ENCODE results near the gene MAP3K15. TPM values are rescaled to one million over a fixed set of nuclear protein-coding genes. Genes with fewer than 3 reads are reported as not detected.
A peak's percentile ranks its signal among the peaks of the same experiment; 100 is the strongest.

Gene MAP3K15
- total RNA-seq, 1 experiment from 2014 or later, result 0.06 TPM

- peaks cover 4% of the 10 kb centered on the region for H3K36me3 ChIP-seq (ENCODE audit: insufficient read depth, low read length, poor library complexity, severe bottlenecking)
- H3K4me1 ChIP-seq (ENCODE audit: insufficient read depth, low read length, poor library complexity, severe bottlenecking), result peaks cover 8% of the 10 kb centered on the region
- TF ChIP-seq CTCF (conservative IDR thresholded peaks at IDR 0.05; ENCODE audit: low read depth, low read length), result no peak
- no peak for TF ChIP-seq EZH2 (IDR thresholded peaks at IDR 0.05; ENCODE audit: borderline replicate concordance, low read depth, low read length, poor library complexity, severe bottlenecking)
- peak within 1 kb of the TSS; percentile 86 for H3K4me3 ChIP-seq (ENCODE audit: low read depth, low read length, poor library complexity, severe bottlenecking)
- intact Hi-C loops (cut with micrococcal nuclease; ENCODE audit: unreplicated experiment), result no loop called here
- peak within 1 kb of the TSS; percentile 80 for H3K27ac ChIP-seq (ENCODE audit: low read depth, low read length, poor library complexity, severe bottlenecking)
- POLR2A ChIA-PET (ENCODE audit: low non-redundant PET), result no interaction called here
- BruUV-seq (replicated peaks), result no TSS peak
- DNase-seq (ENCODE audit: low spot score), result peak; percentile 94
- CTCF ChIA-PET, result no interaction called here
- no peaks in the 10 kb centered on the region for H3K27me3 ChIP-seq (replicated peaks; ENCODE audit: insufficient read depth, low read depth, low read length, poor library complexity)
- H3K9me3 ChIP-seq (ENCODE audit: low read depth, low read length, poor library complexity, severe bottlenecking), result no peaks in the 10 kb centered on the region
Observed at GRCh38 chrX:19343535-19344408, 171.5 kb downstream of the MAP3K15 start, which contains the start of gene PDHA1. TSS of gene PDHA1 (plus strand) at chrX:19343927. CDS start at chrX:19344038, 111 bp downstream.

GRCh38 chrX:19343085-19343534 is 172.2 kb downstream of the MAP3K15 start:
- CTCF ChIA-PET, result no interaction called here
- POLR2A ChIA-PET (ENCODE audit: low non-redundant PET), result no interaction called here
- no peak for DNase-seq (ENCODE audit: low spot score)
- Histone ChIP-seq H3K4me1 (ENCODE audit: insufficient read depth, low read length, poor library complexity, severe bottlenecking) (peaks cover 8% of the 10 kb centered on the region), H3K36me3 (ENCODE audit: insufficient read depth, low read length, poor library complexity, severe bottlenecking) (peaks cover 1% of the 10 kb centered on the region), H3K4me3 (ENCODE audit: low read depth, low read length, poor library complexity, severe bottlenecking) (peak overlapping the region; percentile 86), H3K9me3 (ENCODE audit: low read depth, low read length, poor library complexity, severe bottlenecking) (no peaks in the 10 kb centered on the region), H3K27me3 (replicated peaks; ENCODE audit: insufficient read depth, low read depth, low read length, poor library complexity) (no peaks in the 10 kb centered on the region), H3K27ac (ENCODE audit: low read depth, low read length, poor library complexity, severe bottlenecking) (peak overlapping the region; percentile 29)
- intact Hi-C loops (cut with micrococcal nuclease; ENCODE audit: unreplicated experiment), result no loop called here
- TF ChIP-seq CTCF (conservative IDR thresholded peaks at IDR 0.05; ENCODE audit: low read depth, low read length) (no peak), EZH2 (IDR thresholded peaks at IDR 0.05; ENCODE audit: borderline replicate concordance, low read depth, low read length, poor library complexity, severe bottlenecking) (no peak)
- BruUV-seq (replicated peaks), result no TSS peak

- Histone ChIP-seq H3K9me3 (ENCODE audit: low read depth, low read length, poor library complexity, severe bottlenecking) (no peaks in the 10 kb centered on the region), H3K27me3 (replicated peaks; ENCODE audit: insufficient read depth, low read depth, low read length, poor library complexity) (no peaks in the 10 kb centered on the region), H3K4me1 (ENCODE audit: insufficient read depth, low read length, poor library complexity, severe bottlenecking) (peaks cover 8% of the 10 kb centered on the region), H3K36me3 (ENCODE audit: insufficient read depth, low read length, poor library complexity, severe bottlenecking) (no peaks in the 10 kb centered on the region), H3K4me3 (ENCODE audit: low read depth, low read length, poor library complexity, severe bottlenecking) (no peak overlapping the region), H3K27ac (ENCODE audit: low read depth, low read length, poor library complexity, severe bottlenecking) (peak overlapping the region; percentile 29)
- BruUV-seq (replicated peaks), result no TSS peak
- TF ChIP-seq CTCF (conservative IDR thresholded peaks at IDR 0.05; ENCODE audit: low read depth, low read length) (no peak), EZH2 (IDR thresholded peaks at IDR 0.05; ENCODE audit: borderline replicate concordance, low read depth, low read length, poor library complexity, severe bottlenecking) (no peak)
- peak; percentile 41 for DNase-seq (ENCODE audit: low spot score)
- POLR2A ChIA-PET (ENCODE audit: low non-redundant PET), result no interaction called here
- CTCF ChIA-PET, result no interaction called here
- intact Hi-C loops (cut with micrococcal nuclease; ENCODE audit: unreplicated experiment), result no loop called here
Observed at GRCh38 chrX:19342331-19342906, 172.9 kb downstream of the MAP3K15 start.
